ENCODE results near the gene SUZ12. TPM values are rescaled to one million over a fixed set of nuclear protein-coding genes. Genes with fewer than 3 reads are reported as not detected.
A peak's percentile ranks its signal among the peaks of the same experiment; 100 is the strongest.

The SUZ12 gene
- total and polyA plus RNA-seq, 9 of the 15 experiments (the other 6 are each of a cell fraction or from before 2014, with no cell fraction given): 19.5 to 64.3 (median 47.2) TPM

GRCh38 chr17:32007463-32008298 is 70.9 kb downstream of the SUZ12 start (continued):
- TF ChIP-seq ETS1 (conservative IDR thresholded peaks at IDR 0.05; ENCODE audit: control insufficient read depth, low read depth, low read length): no peak
- TF ChIP-seq POLR2A (conservative IDR thresholded peaks at IDR 0.05): 0 out of 2 replicates have a peak, but pooled peaks have one; percentile 16
- TF ChIP-seq STAT5A (IDR thresholded peaks at IDR 0.05; ENCODE audit: borderline replicate concordance, low read length): no peak
- TF ChIP-seq TRIM24 (IDR thresholded peaks at IDR 0.05): no peak
- TF ChIP-seq COPS2 (conservative IDR thresholded peaks at IDR 0.05): no peak
- TF ChIP-seq RBFOX2 (IDR thresholded peaks at IDR 0.05; ENCODE audit: low read depth, low read length): 0 out of 2 replicates have a peak, but pooled peaks have one; percentile 43
- no peak for TF ChIP-seq ZNF785 (CRISPR knock-in tag; IDR thresholded peaks at IDR 0.05)
- peak in 1 of 2 experiments; percentile 50; a peak in 1 of 4 replicates for TF ChIP-seq RCOR1 (IDR thresholded peaks at IDR 0.05; ENCODE audit: borderline replicate concordance in 1 of 2, low read depth in 2 of 2, low read length in 2 of 2)
- TF ChIP-seq POLR2G (IDR thresholded peaks at IDR 0.05; ENCODE audit: low read depth, low read length): peak; percentile 60; the same call in 1 of the 2 replicates
- no peak for TF ChIP-seq ATF4 (CRISPR knock-in tag; IDR thresholded peaks at IDR 0.05)
- no peak for TF ChIP-seq ZNF830 (CRISPR knock-in tag; IDR thresholded peaks at IDR 0.05)
- no peak for TF ChIP-seq FOS (IDR thresholded peaks at IDR 0.05; ENCODE audit: extremely low read depth, insufficient read length)
- TF ChIP-seq RNF219 (CRISPR knock-in tag; IDR thresholded peaks at IDR 0.05): no peak
- TF ChIP-seq CBFA2T2 (conservative IDR thresholded peaks at IDR 0.05): no peak
- TF ChIP-seq LARP7 (IDR thresholded peaks at IDR 0.05): 0 out of 2 replicates have a peak, but pooled peaks have one; percentile 44
- TF ChIP-seq ZBTB9 (CRISPR knock-in tag; IDR thresholded peaks at IDR 0.05): no peak
- no peak for TF ChIP-seq ZNF511 (CRISPR knock-in tag; IDR thresholded peaks at IDR 0.05)
- peak; percentile 72 for TF ChIP-seq RBBP5 (IDR thresholded peaks at IDR 0.05; ENCODE audit: borderline replicate concordance, insufficient read depth, low read length, poor library complexity, severe bottlenecking)
- TF ChIP-seq ZBTB34 (CRISPR knock-in tag; IDR thresholded peaks at IDR 0.05): no peak
- TF ChIP-seq ATF1 (CRISPR knock-in tag; IDR thresholded peaks at IDR 0.05): no peak
- TF ChIP-seq ATF1 (tag; IDR thresholded peaks at IDR 0.05): peak; percentile 28; the same call in 1 of the 2 replicates

Data from K562 (cell line).